ENCODE results near the gene PCK2.

DNA sequence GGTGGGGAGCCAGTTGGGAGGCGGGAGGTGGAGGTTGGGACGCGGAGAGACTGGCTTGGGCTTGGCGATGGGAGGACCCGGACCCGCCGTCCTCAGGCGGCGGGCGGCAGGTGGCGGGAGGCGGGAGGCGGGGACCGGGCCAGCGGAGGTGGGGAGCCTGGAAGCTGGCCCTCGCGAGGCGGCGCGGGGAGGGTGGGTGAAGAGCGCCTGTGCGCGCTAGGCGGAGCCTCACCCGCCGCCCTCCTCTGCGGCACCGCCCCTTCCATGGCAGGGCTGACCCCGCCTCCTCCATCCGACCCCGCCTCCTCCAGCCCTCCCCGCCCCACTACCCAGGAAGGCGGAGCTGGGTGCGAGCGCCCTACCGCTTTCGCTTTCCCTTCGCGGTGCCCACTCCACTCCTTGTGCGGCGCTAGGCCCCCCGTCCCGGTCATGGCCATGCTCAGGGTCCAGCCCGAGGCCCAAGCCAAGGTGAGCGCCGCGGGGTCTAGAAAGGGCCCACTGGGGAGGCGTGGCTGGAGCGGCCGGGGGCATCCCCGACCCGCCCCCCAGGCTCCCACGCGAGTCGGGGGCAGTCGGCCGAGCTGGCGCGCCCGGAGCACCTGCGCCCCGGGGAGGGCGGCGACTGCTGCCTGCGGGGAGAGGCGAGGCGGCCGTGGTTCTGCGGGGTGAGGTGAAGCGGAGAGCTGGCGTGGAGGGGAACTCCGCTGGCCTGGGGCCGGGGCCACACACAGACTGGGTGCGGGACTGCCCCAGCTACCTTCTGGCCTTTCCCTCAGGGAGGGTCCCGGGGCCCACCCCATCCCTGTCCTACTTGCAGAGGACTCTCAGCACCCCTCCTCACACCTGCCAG lies 41.9 kb downstream of the PCK2 start, which contains the start of gene PSME1:
- no peak for TF ChIP-seq POLR2A (IDR thresholded peaks at IDR 0.05)
- TF ChIP-seq, protein P1, sequence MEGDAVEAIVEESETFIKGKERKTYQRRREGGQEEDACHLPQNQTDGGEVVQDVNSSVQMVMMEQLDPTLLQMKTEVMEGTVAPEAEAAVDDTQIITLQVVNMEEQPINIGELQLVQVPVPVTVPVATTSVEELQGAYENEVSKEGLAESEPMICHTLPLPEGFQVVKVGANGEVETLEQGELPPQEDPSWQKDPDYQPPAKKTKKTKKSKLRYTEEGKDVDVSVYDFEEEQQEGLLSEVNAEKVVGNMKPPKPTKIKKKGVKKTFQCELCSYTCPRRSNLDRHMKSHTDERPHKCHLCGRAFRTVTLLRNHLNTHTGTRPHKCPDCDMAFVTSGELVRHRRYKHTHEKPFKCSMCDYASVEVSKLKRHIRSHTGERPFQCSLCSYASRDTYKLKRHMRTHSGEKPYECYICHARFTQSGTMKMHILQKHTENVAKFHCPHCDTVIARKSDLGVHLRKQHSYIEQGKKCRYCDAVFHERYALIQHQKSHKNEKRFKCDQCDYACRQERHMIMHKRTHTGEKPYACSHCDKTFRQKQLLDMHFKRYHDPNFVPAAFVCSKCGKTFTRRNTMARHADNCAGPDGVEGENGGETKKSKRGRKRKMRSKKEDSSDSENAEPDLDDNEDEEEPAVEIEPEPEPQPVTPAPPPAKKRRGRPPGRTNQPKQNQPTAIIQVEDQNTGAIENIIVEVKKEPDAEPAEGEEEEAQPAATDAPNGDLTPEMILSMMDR (IDR thresholded peaks at IDR 0.05), result peak in 1 of 3 donors; percentile 1

Measured in lower leg skin (tissue), 3 donors.